Adrenal gland (tissue), 12 donors: ENCODE results near the gene MYO5A. TPM values are rescaled to one million over a fixed set of nuclear protein-coding genes. Genes with fewer than 3 reads are reported as not detected.

Source experiments
- DNase-seq, 7 donors: peaks; one replicate each; pipeline ENCODE4 v3.0.0-alpha.2; 2019 to 2020
- H3K27ac ChIP-seq, 5 donors: fragments of 200-600 bp; sonication (generic) in 4 of 5; 1 replicate in 3 of 5; 2 replicates in 2 of 5; pipeline versions ENCODE4 v1.5.1 to v1.8.0; 2016 to 2020; ENCODE audit warnings: mild to moderate bottlenecking in 1 of 5
- H3K27me3 ChIP-seq: fragments of 200-600 bp; 2 replicates; pipeline ENCODE4 v1.8.0; 2021
- H3K36me3 ChIP-seq, 2 donors: fragments of 200-600 bp; replicated peaks in 1 of 2; 1 replicate in 1 of 2; 2 replicates in 1 of 2; pipeline versions ENCODE4 v1.5.1 to v1.8.0; 2018 to 2022
- H3K4me1 ChIP-seq, 2 donors: fragments of 200-600 bp; replicated peaks in 1 of 2; 1 replicate in 1 of 2; 2 replicates in 1 of 2; pipeline versions ENCODE4 v1.5.1 to v1.8.0; 2018 to 2021
- H3K4me3 ChIP-seq, 4 donors: fragments of 200-600 bp; sonication (generic) in 3 of 4; one replicate each; pipeline ENCODE4 v1.5.1; 2016 to 2018
- H3K9me3 ChIP-seq, 3 donors: fragments of 200-600 bp; sonication (generic) in 1 of 3; replicated peaks in 1 of 3; 1 replicate in 2 of 3; 2 replicates in 1 of 3; pipeline versions ENCODE4 v1.5.1 to v1.8.0; 2016 to 2021
- POLR2A ChIP-seq, 2 donors: fragments of 450-650 bp; IDR thresholded peaks; one replicate each; pipeline ENCODE4 v1.6.1; 2017; ENCODE audit warnings: antibody characterized with exemption in 2 of 2, mild to moderate bottlenecking in 2 of 2, moderate library complexity in 1 of 2
- WGBS, 4 donors: extraction: QIAGEN DNeasy Blood & Tissue Kit in 2 of 4; methylation state at CpG; one replicate each; pipeline versions ENCODE4 v1.1.5 to v1.1.7; 2013 to 2017; 5-methylcytosine and 5-hydroxymethylcytosine counted together
- intact Hi-C, 2 donors: fragments of 100-400 bp; cut with DNase I; formaldehyde crosslinking; loops; one replicate each; pipeline versions ENCODE4 v1.14.1 to v1.15.0; 2022 to 2023
- polyA plus RNA-seq, 3 donors: library from polyadenylated mRNA; stranded (reverse); fragments of 200-250 nt in 2 of 3; fragments of 350-450 nt in 1 of 3; fragmentation: Illumina TruSeq in 1 of 3; extraction: RNeasy Lipid Tissue Mini Kit (QIAGEN cat#74804) in 1 of 3; gene quantifications; one replicate each; pipeline ENCODE4 v1.2.3, GENCODE V29; 2013 to 2014
- total RNA-seq, 9 donors: library from RNA; depleted of rRNA in 4 of 9; stranded (reverse); fragments of >200 nt in 4 of 9; fragments of 120-200 nt in 1 of 9; fragmentation: NEBNext Ultra II Directional in 1 of 9; extraction: Animal tissue kit (Norgen Biotek cat#: 25700) in 1 of 9; gene quantifications; one replicate each; pipeline versions ENCODE4 v1.1.0 to v1.2.4, GENCODE V29; 2013 to 2023
- TF ChIP-seq, protein P1 (sequence below), 6 experiments: fragments of 450-650 bp in 4 of 6; fragments of 200-600 bp in 2 of 6; sonication (generic) in 1 of 6; IDR thresholded peaks; 1 replicate in 5 of 6; 2 replicates in 1 of 6; pipeline versions ENCODE4 v1.5.1 to v1.8.0; 2016 to 2021; ENCODE audit warnings: antibody characterized with exemption in 6 of 6, mild to moderate bottlenecking in 2 of 6, moderate library complexity in 1 of 6
- donor health status: healthy with polysubstance abuse.
- donor health status: Bipolar disorder and iron deficiency.
- donor health status: DM: yes; HTN: yes; CAD: no.
- donor health status: DM: no; HTN: no; CAD: no.
- donor health status: DM: no; HTN: no; CAD: no.
- donor health status: DM: yes; HTN: yes; CAD: no.

MYO5A gene
- total and polyA plus RNA-seq, 12 donors = 6.3 to 57.5 (median 39.6) TPM

GRCh38 chr15:52357949-52358348, 170.7 kb downstream of the MYO5A start:
- Histone ChIP-seq H3K9me3 (no peaks in the 10 kb centered on the region), H3K4me3 (no peak overlapping the region), H3K27me3 (no peaks in the 10 kb centered on the region), H3K36me3 (peaks cover 0 to 7% of the 10 kb centered on the region in 2 donors), H3K27ac (no peak overlapping the region), H3K4me1 (no peaks in the 10 kb centered on the region)
- intact Hi-C loops = no loop called here
- TF ChIP-seq POLR2A (IDR thresholded peaks at IDR 0.05) = no peak
- TF ChIP-seq, protein P1, sequence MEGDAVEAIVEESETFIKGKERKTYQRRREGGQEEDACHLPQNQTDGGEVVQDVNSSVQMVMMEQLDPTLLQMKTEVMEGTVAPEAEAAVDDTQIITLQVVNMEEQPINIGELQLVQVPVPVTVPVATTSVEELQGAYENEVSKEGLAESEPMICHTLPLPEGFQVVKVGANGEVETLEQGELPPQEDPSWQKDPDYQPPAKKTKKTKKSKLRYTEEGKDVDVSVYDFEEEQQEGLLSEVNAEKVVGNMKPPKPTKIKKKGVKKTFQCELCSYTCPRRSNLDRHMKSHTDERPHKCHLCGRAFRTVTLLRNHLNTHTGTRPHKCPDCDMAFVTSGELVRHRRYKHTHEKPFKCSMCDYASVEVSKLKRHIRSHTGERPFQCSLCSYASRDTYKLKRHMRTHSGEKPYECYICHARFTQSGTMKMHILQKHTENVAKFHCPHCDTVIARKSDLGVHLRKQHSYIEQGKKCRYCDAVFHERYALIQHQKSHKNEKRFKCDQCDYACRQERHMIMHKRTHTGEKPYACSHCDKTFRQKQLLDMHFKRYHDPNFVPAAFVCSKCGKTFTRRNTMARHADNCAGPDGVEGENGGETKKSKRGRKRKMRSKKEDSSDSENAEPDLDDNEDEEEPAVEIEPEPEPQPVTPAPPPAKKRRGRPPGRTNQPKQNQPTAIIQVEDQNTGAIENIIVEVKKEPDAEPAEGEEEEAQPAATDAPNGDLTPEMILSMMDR (IDR thresholded peaks at IDR 0.05) = no peak
- DNase-seq = no peak
- WGBS, 4 donors = 92 to 100% (median 98%) methylated on average over 5 of the region's 5 CpGs

GRCh38 chr15:52352086-52352485, 176.6 kb downstream of the MYO5A start:
- WGBS, 4 donors = 83 to 100% (median 97%) methylated on average over 1 of the region's 1 CpG
- no peak overlapping the region for H3K27ac ChIP-seq
- no peak for DNase-seq

DNA sequence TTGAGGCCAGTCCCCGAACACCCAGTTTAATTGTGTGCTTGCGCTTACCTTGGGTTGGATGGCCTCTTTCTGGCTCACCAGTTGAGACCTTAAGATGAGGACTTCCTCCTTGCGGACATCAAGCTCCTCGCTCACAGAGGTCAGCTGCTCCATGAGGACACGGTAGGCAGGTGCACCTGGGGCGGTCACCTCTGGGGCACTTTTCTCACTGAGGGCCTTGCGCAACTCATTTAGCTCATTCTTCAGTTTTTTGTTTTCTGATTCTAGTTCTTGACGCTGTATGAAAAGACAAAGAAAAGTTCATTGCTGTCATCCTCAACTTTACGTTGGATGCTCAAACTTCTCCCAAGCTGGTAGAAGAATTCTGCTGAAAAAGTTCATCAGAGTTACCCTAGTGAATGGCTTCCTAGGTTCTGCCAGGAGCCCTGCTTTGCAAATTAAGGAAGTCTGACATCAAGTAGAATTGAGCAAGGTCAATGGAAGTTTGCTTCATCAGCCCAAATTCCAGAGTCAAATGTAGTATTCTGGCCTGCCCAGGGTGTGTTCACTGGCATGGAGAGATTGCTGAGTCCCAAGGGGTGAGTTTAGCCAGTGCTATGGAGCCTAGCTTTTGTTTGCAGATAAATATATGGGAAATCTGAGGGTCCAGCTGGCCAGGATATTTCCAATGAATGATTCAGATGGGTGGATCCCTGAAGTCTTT, 177.3 kb downstream of the MYO5A start:
- 92 to 95% (median 92%) methylated on average over 9 of the region's 9 CpGs for WGBS, 4 donors
- peaks cover 0 to 26% of the 10 kb centered on the region in 2 donors for H3K36me3 ChIP-seq

More at GRCh38 chr15:52352086-52352485, 176.6 kb downstream of the MYO5A start:
- intact Hi-C loops = no loop called here
- H3K36me3 ChIP-seq = peaks cover 0 to 26% of the 10 kb centered on the region in 2 donors
- no peak for TF ChIP-seq POLR2A (IDR thresholded peaks at IDR 0.05)
- TF ChIP-seq, protein P1 (IDR thresholded peaks at IDR 0.05) = no peak
- no peaks in the 10 kb centered on the region for H3K27me3 ChIP-seq
- H3K9me3 ChIP-seq = no peaks in the 10 kb centered on the region
- no peaks in the 10 kb centered on the region for H3K4me1 ChIP-seq
- no peak overlapping the region for H3K4me3 ChIP-seq

GRCh38 chr15:52350423-52350822, 178.3 kb downstream of the MYO5A start:
- Histone ChIP-seq H3K27me3 (no peaks in the 10 kb centered on the region), H3K36me3 (peaks cover 0 to 26% of the 10 kb centered on the region in 2 donors), H3K4me1 (no peaks in the 10 kb centered on the region), H3K4me3 (no peak overlapping the region), H3K27ac (no peak overlapping the region), H3K9me3 (no peaks in the 10 kb centered on the region)
- intact Hi-C loops = no loop called here
- no peak for DNase-seq
- WGBS, 4 donors = 89 to 100% (median 96%) methylated on average over 2 of the region's 2 CpGs
- TF ChIP-seq, protein P1 (IDR thresholded peaks at IDR 0.05) = no peak
- no peak for TF ChIP-seq POLR2A (IDR thresholded peaks at IDR 0.05)

More for the DNA sequence above, 177.3 kb downstream of the MYO5A start:
- DNase-seq = peak in 2 of 7 donors; percentile 22 to 27
- intact Hi-C loops = no loop called here
- no peaks in the 10 kb centered on the region for H3K9me3 ChIP-seq
- TF ChIP-seq POLR2A (IDR thresholded peaks at IDR 0.05) = no peak
- TF ChIP-seq, protein P1 (IDR thresholded peaks at IDR 0.05) = no peak
- no peak overlapping the region for H3K27ac ChIP-seq
- H3K4me1 ChIP-seq = no peaks in the 10 kb centered on the region
- no peaks in the 10 kb centered on the region for H3K27me3 ChIP-seq
- no peak overlapping the region for H3K4me3 ChIP-seq
